Liver (tissue), 9 donors: ENCODE data around the gene CDH4. TPM values are rescaled to one million over a fixed set of nuclear protein-coding genes. Genes with fewer than 3 reads are reported as not detected.

Source experiments
- DNase-seq: peaks from one replicate; pipeline ENCODE4 v3.0.0-alpha.2; 2017; ENCODE audit warnings: low spot score
- H3K27ac ChIP-seq, 2 donors: one replicate each; pipeline ENCODE4 v1.7.0; 2013; ENCODE audit warnings: inconsistent platforms in 2 of 2, low read length in 2 of 2, control low read depth in 1 of 2, low read depth in 1 of 2, mild to moderate bottlenecking in 1 of 2
- H3K27me3 ChIP-seq, 4 donors: one replicate each; pipeline versions ENCODE4 v1.6.1 to v1.7.0; 2013; ENCODE audit warnings: low read length in 3 of 4, inconsistent platforms in 1 of 4, mild to moderate bottlenecking in 1 of 4, moderate library complexity in 1 of 4; ENCODE audit not compliant: control insufficient read depth in 4 of 4, insufficient read depth in 4 of 4
- H3K36me3 ChIP-seq, 4 donors: one replicate each; pipeline versions ENCODE4 v1.6.1 to v1.7.0; 2013; ENCODE audit warnings: low read length in 3 of 4, mild to moderate bottlenecking in 3 of 4, low read depth in 1 of 4, moderate library complexity in 1 of 4; ENCODE audit not compliant: control insufficient read depth in 4 of 4, insufficient read depth in 3 of 4
- H3K4me1 ChIP-seq, 4 donors: one replicate each; pipeline versions ENCODE4 v1.6.1 to v1.7.0; 2013; ENCODE audit warnings: low read length in 3 of 4, mild to moderate bottlenecking in 3 of 4, moderate library complexity in 1 of 4; ENCODE audit not compliant: control insufficient read depth in 4 of 4, insufficient read depth in 4 of 4
- H3K4me3 ChIP-seq, 3 donors: one replicate each; pipeline versions ENCODE4 v1.6.1 to v1.7.0; 2013; ENCODE audit warnings: low read length in 3 of 3, control low read depth in 1 of 3, low read depth in 1 of 3, mild to moderate bottlenecking in 1 of 3
- H3K9ac ChIP-seq, 2 donors: one replicate each; pipeline ENCODE4 v1.7.0; 2013; ENCODE audit warnings: low read length in 2 of 2, mild to moderate bottlenecking in 2 of 2, moderate library complexity in 2 of 2, control low read depth in 1 of 2, low read depth in 1 of 2
- H3K9me3 ChIP-seq, 4 donors: one replicate each; pipeline versions ENCODE4 v1.6.1 to v1.7.0; 2013; ENCODE audit warnings: low read length in 3 of 4; ENCODE audit not compliant: control insufficient read depth in 4 of 4
- ATF3 ChIP-seq: IDR thresholded peaks from 2 replicates; pipeline ENCODE4 v1.6.1; 2016; ENCODE audit warnings: antibody characterized with exemption
- CTCF ChIP-seq: fragments of 150-350 bp; IDR thresholded peaks from 2 replicates; pipeline ENCODE4 v1.5.1; 2017; ENCODE audit warnings: improper control_type of control experiment, low read depth, low read length; ENCODE audit not compliant: missing input control
- EGR1 ChIP-seq, 2 donors: IDR thresholded peaks; 2 replicates each; pipeline ENCODE4 v1.6.1; 2016 to 2018; ENCODE audit warnings: antibody characterized with exemption in 2 of 2, low read depth in 2 of 2
- FOXA1 ChIP-seq: IDR thresholded peaks from 2 replicates; pipeline ENCODE4 v1.6.1; 2016; ENCODE audit warnings: antibody characterized with exemption
- FOXA2 ChIP-seq: IDR thresholded peaks from 2 replicates; pipeline ENCODE4 v1.6.1; 2016; ENCODE audit warnings: antibody characterized with exemption
- GABPA ChIP-seq, 2 donors: IDR thresholded peaks in 1 of 2; conservative IDR thresholded peaks in 1 of 2; 2 replicates each; pipeline ENCODE4 v1.6.1; 2016; ENCODE audit warnings: antibody characterized with exemption in 2 of 2, mild to moderate bottlenecking in 1 of 2, moderate library complexity in 1 of 2
- HNF4A ChIP-seq, 2 donors: conservative IDR thresholded peaks; 2 replicates each; pipeline ENCODE4 v1.6.1; 2016; ENCODE audit warnings: antibody characterized with exemption in 2 of 2, mild to moderate bottlenecking in 2 of 2
- HNF4G ChIP-seq: IDR thresholded peaks from 2 replicates; pipeline ENCODE4 v1.6.1; 2016; ENCODE audit warnings: antibody characterized with exemption
- JUND ChIP-seq, 2 donors: IDR thresholded peaks; 2 replicates each; pipeline ENCODE4 v1.6.1; 2016; ENCODE audit warnings: antibody characterized with exemption in 2 of 2
- MAX ChIP-seq: IDR thresholded peaks from 2 replicates; pipeline ENCODE4 v1.6.1; 2016; ENCODE audit warnings: antibody characterized with exemption
- NR2F2 ChIP-seq: IDR thresholded peaks from 2 replicates; pipeline ENCODE4 v1.6.1; 2016; ENCODE audit warnings: antibody characterized with exemption
- RAD21 ChIP-seq, 2 donors: IDR thresholded peaks; 2 replicates each; pipeline ENCODE4 v1.6.1; 2016; ENCODE audit warnings: antibody characterized with exemption in 2 of 2, mild to moderate bottlenecking in 2 of 2
- REST ChIP-seq: IDR thresholded peaks from 2 replicates; pipeline ENCODE4 v1.6.1; 2016; ENCODE audit warnings: antibody characterized with exemption, mild to moderate bottlenecking
- RXRA ChIP-seq, 2 donors: IDR thresholded peaks; 2 replicates each; pipeline ENCODE4 v1.6.1; 2017 to 2018; ENCODE audit warnings: antibody characterized with exemption in 2 of 2, mild to moderate bottlenecking in 1 of 2
- SP1 ChIP-seq: IDR thresholded peaks from 2 replicates; pipeline ENCODE4 v1.6.1; 2018; ENCODE audit warnings: antibody characterized with exemption, mild to moderate bottlenecking
- TAF1 ChIP-seq: conservative IDR thresholded peaks from 2 replicates; pipeline ENCODE4 v1.6.1; 2016; ENCODE audit warnings: antibody characterized with exemption, mild to moderate bottlenecking
- YY1 ChIP-seq: IDR thresholded peaks from 2 replicates; pipeline ENCODE4 v1.6.1; 2016; ENCODE audit warnings: antibody characterized with exemption, mild to moderate bottlenecking
- ZBTB33 ChIP-seq: IDR thresholded peaks from 2 replicates; pipeline ENCODE4 v1.6.1; 2016; ENCODE audit warnings: antibody characterized with exemption
- WGBS: extraction: QIAGEN DNeasy Blood & Tissue Kit; methylation state at CpG from one replicate; pipeline ENCODE4 v1.1.7; 2013; 5-methylcytosine and 5-hydroxymethylcytosine counted together
- polyA plus RNA-seq, 2 donors: library from polyadenylated mRNA; stranded (reverse) in 1 of 2; unstranded in 1 of 2; fragments of 200-250 nt in 1 of 2; fragments of >200 nt in 1 of 2; fragmentation: Nextera tagmentation in 1 of 2; extraction: Ambion mirVana in 1 of 2; gene quantifications; one replicate each; pipeline versions ENCODE4 v1.2.1 to v1.2.3, GENCODE V29; 2013 to 2015
- total RNA-seq, 2 donors: library from RNA; depleted of rRNA; stranded (reverse); fragments of >200 nt; gene quantifications; one replicate each; pipeline ENCODE4 v1.2.3, GENCODE V29; 2014
- donor health status: healthy.
- donor health status: healthy.
- donor health status: healthy.
- donor health status: healthy.
- donor health status: healthy.

The CDH4 gene
- total and polyA plus RNA-seq, 4 donors: 0.03 to 0.25 (median 0.19) TPM; not detected in 1

- Histone ChIP-seq H3K36me3 (no peaks in the 10 kb centered on the region), H3K4me3 (no peak overlapping the region), H3K9me3 (no peaks in the 10 kb centered on the region), H3K4me1 (peaks cover 0 to 1% (median 0%) of the 10 kb centered on the region in 4 donors), H3K27ac (no peak overlapping the region), H3K27me3 (no peaks in the 10 kb centered on the region), H3K9ac (no peak overlapping the region)
- no peak for DNase-seq
- WGBS: 68% methylated on average over 13 of the region's 13 CpGs
- TF ChIP-seq CTCF: no peak
- no peak for TF ChIP-seq GABPA (IDR thresholded peaks at IDR 0.05 in 1 of 2, conservative IDR thresholded peaks at IDR 0.05 in 1 of 2)
- no peak for TF ChIP-seq ATF3
- TF ChIP-seq FOXA2: no peak
- TF ChIP-seq REST: no peak
- TF ChIP-seq FOXA1: no peak
- TF ChIP-seq TAF1: no peak
- no peak for TF ChIP-seq YY1
- TF ChIP-seq NR2F2: no peak
- no peak for TF ChIP-seq ZBTB33
- no peak for TF ChIP-seq RXRA (IDR thresholded peaks at IDR 0.05)
Measured at GRCh38 chr20:61733216-61733615, 481.2 kb downstream of the CDH4 start.

GRCh38 chr20:61733891-61734732 lies 482.1 kb downstream of the CDH4 start:
- H3K4me1 ChIP-seq: peaks cover 0 to 1% (median 0%) of the 10 kb centered on the region in 4 donors
- no peak overlapping the region for H3K9ac ChIP-seq
- no peaks in the 10 kb centered on the region for H3K27me3 ChIP-seq
- H3K9me3 ChIP-seq: no peaks in the 10 kb centered on the region
- no peak for DNase-seq
- H3K27ac ChIP-seq: no peak overlapping the region
- H3K4me3 ChIP-seq: no peak overlapping the region
- H3K36me3 ChIP-seq: no peaks in the 10 kb centered on the region
- WGBS: 62% methylated on average over 28 of the region's 28 CpGs
- TF ChIP-seq NR2F2: no peak
- no peak for TF ChIP-seq TAF1
- TF ChIP-seq CTCF: no peak
- no peak for TF ChIP-seq RXRA (IDR thresholded peaks at IDR 0.05)
- TF ChIP-seq SP1: no peak
- no peak for TF ChIP-seq HNF4A (conservative IDR thresholded peaks at IDR 0.05)
- no peak for TF ChIP-seq JUND (IDR thresholded peaks at IDR 0.05)
- TF ChIP-seq EGR1 (IDR thresholded peaks at IDR 0.05; ENCODE audit: low read depth in 2 of 2): no peak
- TF ChIP-seq HNF4G: no peak
- TF ChIP-seq ATF3: no peak
- TF ChIP-seq FOXA2: no peak
- TF ChIP-seq ZBTB33: no peak
- TF ChIP-seq RAD21 (IDR thresholded peaks at IDR 0.05): no peak
- TF ChIP-seq FOXA1: no peak
- TF ChIP-seq MAX: no peak
